PC-9 (cell line): ENCODE data around the gene ARV1. TPM values are rescaled to one million over a fixed set of nuclear protein-coding genes. Genes with fewer than 3 reads are reported as not detected.

Source experiments
- BruUV-seq: library from RNA; stranded (reverse); fragments of 400-500 nt; replicated peaks from 2 replicates; lab custom pipeline; 2021; lab: Mats Ljungman, UMichigan
- CTCF ChIA-PET: fragments of 300-600 bp; sonication (Branson Sonifier 250); formaldehyde crosslinking; loops from one replicate; lab custom pipeline; 2022; ENCODE audit warnings: antibody characterized with exemption; lab: Charles Lee
- POLR2A ChIA-PET: fragments of 300-600 bp; sonication (Branson Sonifier 250); formaldehyde crosslinking; loops from one replicate; lab custom pipeline; 2022; ENCODE audit warnings: antibody characterized with exemption; ENCODE audit not compliant: unreplicated experiment; lab: Charles Lee
- DNase-seq, 2 experiments: peaks; one replicate each; pipeline versions ENCODE4 v3.0.0 to v3.0.0-alpha.2; 2015 to 2022; ENCODE audit warnings: mixed read lengths in 1 of 2
- H2AFZ ChIP-seq: fragments of 200-600 bp; sonication (generic); 2 replicates; pipeline ENCODE4 v1.8.1; 2017; ENCODE audit warnings: antibody characterized with exemption
- H3F3A ChIP-seq: fragments of 200-600 bp; sonication (generic); 2 replicates; pipeline ENCODE4 v1.8.1; 2017; ENCODE audit warnings: antibody characterized with exemption, mild to moderate bottlenecking, low read depth; ENCODE audit not compliant: insufficient read depth
- H3K27ac ChIP-seq: fragments of 200-600 bp; sonication (generic); 2 replicates; pipeline ENCODE4 v1.6.1; 2016; ENCODE audit warnings: mixed run types
- H3K27me3 ChIP-seq: fragments of 200-600 bp; sonication (generic); 2 replicates; pipeline ENCODE4 v1.6.1; 2016; ENCODE audit warnings: low read depth, mixed run types; ENCODE audit not compliant: insufficient read depth
- H3K36me3 ChIP-seq: fragments of 200-600 bp; sonication (generic); 2 replicates; pipeline ENCODE4 v1.6.1; 2016; ENCODE audit warnings: low read depth, mixed run types
- H3K4me1 ChIP-seq: fragments of 200-600 bp; sonication (generic); replicated peaks from 2 replicates; pipeline ENCODE4 v1.6.1; 2016; ENCODE audit warnings: mixed run types; ENCODE audit not compliant: insufficient read depth
- H3K4me2 ChIP-seq: fragments of 200-600 bp; sonication (generic); 2 replicates; pipeline ENCODE4 v1.6.1; 2017; ENCODE audit warnings: mixed run types
- H3K4me3 ChIP-seq: fragments of 200-600 bp; sonication (generic); 2 replicates; pipeline ENCODE4 v1.6.1; 2016; ENCODE audit warnings: mixed run types
- H3K79me2 ChIP-seq: fragments of 200-600 bp; sonication (generic); 2 replicates; pipeline ENCODE4 v1.6.1; 2017; ENCODE audit warnings: low read depth, mixed run types
- H3K9me2 ChIP-seq: fragments of 200-600 bp; sonication (generic); 2 replicates; pipeline ENCODE4 v1.8.1; 2017; ENCODE audit warnings: mild to moderate bottlenecking; ENCODE audit not compliant: insufficient read depth
- H3K9me3 ChIP-seq: fragments of 200-600 bp; sonication (generic); 2 replicates; pipeline ENCODE4 v1.8.1; 2016; ENCODE audit warnings: low read depth; ENCODE audit not compliant: insufficient read depth
- H4K20me1 ChIP-seq: fragments of 200-600 bp; sonication (generic); 2 replicates; pipeline ENCODE4 v1.8.1; 2017; ENCODE audit not compliant: insufficient read depth
- EZH2 ChIP-seq: fragments of 200-600 bp; sonication (generic); IDR thresholded peaks from 2 replicates; pipeline ENCODE4 v1.8.0; 2017; ENCODE audit warnings: antibody characterized with exemption, low read depth
- intact Hi-C: fragments of 100-400 bp; cut with micrococcal nuclease; formaldehyde crosslinking; loops from one replicate; pipeline ENCODE4 v1.10.0; 2022; ENCODE audit not compliant: unreplicated experiment
- total RNA-seq: library from RNA; stranded (reverse); gene quantifications from 2 replicates; pipeline ENCODE4 v1.2.3, GENCODE V29; 2021
- TF ChIP-seq, protein P1 (sequence below): fragments of 200-600 bp; sonication (generic); conservative IDR thresholded peaks from 2 replicates; pipeline ENCODE4 v1.6.1; 2017; ENCODE audit warnings: mixed run types, antibody characterized with exemption, mild to moderate bottlenecking, moderate library complexity

Gene ARV1
- total RNA-seq, 1 experiment from 2014 or later: 12.0 TPM

- ChIA-PET CTCF (no interaction called here), POLR2A (no interaction called here)
- Histone ChIP-seq H4K20me1 (no peaks in the 10 kb centered on the region), H3K4me1 (no peaks in the 10 kb centered on the region), H3K9me2 (no peaks in the 10 kb centered on the region), H2AFZ (no peak overlapping the region), H3K9me3 (no peaks in the 10 kb centered on the region), H3K79me2 (no peaks in the 10 kb centered on the region), H3K4me2 (no peak overlapping the region), H3F3A (no peaks in the 10 kb centered on the region), H3K27me3 (no peaks in the 10 kb centered on the region), H3K27ac (no peak overlapping the region), H3K36me3 (no peaks in the 10 kb centered on the region), H3K4me3 (no peak overlapping the region)
- no peak for DNase-seq
- TF ChIP-seq, protein P1, sequence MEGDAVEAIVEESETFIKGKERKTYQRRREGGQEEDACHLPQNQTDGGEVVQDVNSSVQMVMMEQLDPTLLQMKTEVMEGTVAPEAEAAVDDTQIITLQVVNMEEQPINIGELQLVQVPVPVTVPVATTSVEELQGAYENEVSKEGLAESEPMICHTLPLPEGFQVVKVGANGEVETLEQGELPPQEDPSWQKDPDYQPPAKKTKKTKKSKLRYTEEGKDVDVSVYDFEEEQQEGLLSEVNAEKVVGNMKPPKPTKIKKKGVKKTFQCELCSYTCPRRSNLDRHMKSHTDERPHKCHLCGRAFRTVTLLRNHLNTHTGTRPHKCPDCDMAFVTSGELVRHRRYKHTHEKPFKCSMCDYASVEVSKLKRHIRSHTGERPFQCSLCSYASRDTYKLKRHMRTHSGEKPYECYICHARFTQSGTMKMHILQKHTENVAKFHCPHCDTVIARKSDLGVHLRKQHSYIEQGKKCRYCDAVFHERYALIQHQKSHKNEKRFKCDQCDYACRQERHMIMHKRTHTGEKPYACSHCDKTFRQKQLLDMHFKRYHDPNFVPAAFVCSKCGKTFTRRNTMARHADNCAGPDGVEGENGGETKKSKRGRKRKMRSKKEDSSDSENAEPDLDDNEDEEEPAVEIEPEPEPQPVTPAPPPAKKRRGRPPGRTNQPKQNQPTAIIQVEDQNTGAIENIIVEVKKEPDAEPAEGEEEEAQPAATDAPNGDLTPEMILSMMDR: no peak
- no peak for TF ChIP-seq EZH2
- no TSS peak for BruUV-seq
- intact Hi-C loops: no loop called here
Observed at GRCh38 chr1:230965535-230965934, 13.4 kb upstream of the ARV1 start.

- Histone ChIP-seq H3K27ac (no peak overlapping the region), H3F3A (no peaks in the 10 kb centered on the region), H4K20me1 (no peaks in the 10 kb centered on the region), H3K4me2 (no peak overlapping the region), H3K4me3 (no peak overlapping the region), H3K4me1 (no peaks in the 10 kb centered on the region), H3K27me3 (no peaks in the 10 kb centered on the region), H3K9me2 (no peaks in the 10 kb centered on the region), H3K79me2 (no peaks in the 10 kb centered on the region), H3K36me3 (no peaks in the 10 kb centered on the region), H3K9me3 (no peaks in the 10 kb centered on the region), H2AFZ (no peak overlapping the region)
- intact Hi-C loops: no loop called here
- no TSS peak for BruUV-seq
- DNase-seq: no peak
- no peak for TF ChIP-seq EZH2
- TF ChIP-seq, protein P1: no peak
- ChIA-PET CTCF (no interaction called here), POLR2A (no interaction called here)
Observed at GRCh38 chr1:230966358-230966873, 12.5 kb upstream of the ARV1 start.

GRCh38 chr1:230970432-230970831 is 8.5 kb upstream of the ARV1 start:
- H3K4me2 ChIP-seq: no peak overlapping the region
- H2AFZ ChIP-seq: no peak overlapping the region
- BruUV-seq: no TSS peak
- CTCF ChIA-PET: no interaction called here
- no peaks in the 10 kb centered on the region for H3K27me3 ChIP-seq
- DNase-seq: no peak
- POLR2A ChIA-PET: interaction anchor here (0.7 kb wide), 1 partner anchor 43 kb away, joined by 4 read pairs; no protein-coding TSS in a partner anchor
- H3K9me2 ChIP-seq: no peaks in the 10 kb centered on the region
- H3K4me1 ChIP-seq: no peaks in the 10 kb centered on the region
- H3K9me3 ChIP-seq: no peaks in the 10 kb centered on the region
- intact Hi-C loops: no loop called here
- H4K20me1 ChIP-seq: no peaks in the 10 kb centered on the region
- H3F3A ChIP-seq: 0 out of 2 replicates have a peak, but pooled peaks cover 3% of the 10 kb centered on the region
- no peak for TF ChIP-seq EZH2
- TF ChIP-seq, protein P1: no peak
- no peak overlapping the region for H3K4me3 ChIP-seq
- H3K79me2 ChIP-seq: no peaks in the 10 kb centered on the region
- H3K36me3 ChIP-seq: no peaks in the 10 kb centered on the region
- H3K27ac ChIP-seq: no peak overlapping the region
